Natural killer cell (primary cell): Measurements from ENCODE around the gene ERFE. TPM values are rescaled to one million over a fixed set of nuclear protein-coding genes. Genes with fewer than 3 reads are reported as not detected.
A peak's percentile ranks its signal among the peaks of the same experiment; 100 is the strongest.

Source experiments
- ATAC-seq, 3 donors: fragments of 150-1000 bp in 2 of 3; fragments of 200-7000 bp in 1 of 3; cut with Tn5 transposase; 1 replicate in 1 of 3; 2 replicates in 2 of 3; pipeline ENCODE4 v1.10.0; 2021; ENCODE audit warnings: mild to moderate bottlenecking in 2 of 3, moderate library complexity in 2 of 3
- DNase-seq, 2 donors: peaks; one replicate each; pipeline versions ENCODE4 v3.0.0 to v3.0.0-alpha.2; 2013 to 2021; ENCODE audit warnings: mixed read lengths in 1 of 2
- H3K27ac ChIP-seq: one replicate; pipeline ENCODE4 v1.5.1; 2013; ENCODE audit warnings: mild to moderate bottlenecking, low read length
- H3K27me3 ChIP-seq: one replicate; pipeline ENCODE4 v1.6.1; 2013; ENCODE audit warnings: low read length; ENCODE audit not compliant: control insufficient read depth, insufficient read depth
- H3K36me3 ChIP-seq: one replicate; pipeline ENCODE4 v1.6.1; 2013; ENCODE audit warnings: low read length; ENCODE audit not compliant: control insufficient read depth, insufficient read depth
- H3K4me1 ChIP-seq: one replicate; pipeline ENCODE4 v1.6.1; 2013; ENCODE audit warnings: low read length; ENCODE audit not compliant: control insufficient read depth, insufficient read depth
- H3K4me3 ChIP-seq: one replicate; pipeline ENCODE4 v1.5.1; 2013; ENCODE audit warnings: low read length
- H3K9me3 ChIP-seq: one replicate; pipeline ENCODE4 v1.6.1; 2013; ENCODE audit warnings: low read length; ENCODE audit not compliant: control insufficient read depth, insufficient read depth
- H3K27ac Mint-ChIP-seq, 2 donors: one replicate each; pipeline ENCODE4 v1.8.0; 2022; ENCODE audit warnings: mild to moderate bottlenecking in 2 of 2, mixed read lengths in 2 of 2, moderate library complexity in 1 of 2
- H3K27me3 Mint-ChIP-seq, 2 donors: one replicate each; pipeline ENCODE4 v1.8.0; 2022; ENCODE audit warnings: low read depth in 2 of 2, mixed read lengths in 2 of 2
- H3K36me3 Mint-ChIP-seq: one replicate; pipeline ENCODE4 v1.8.0; 2022; ENCODE audit warnings: mixed read lengths
- H3K4me1 Mint-ChIP-seq, 2 donors: one replicate each; pipeline ENCODE4 v1.8.0; 2022; ENCODE audit warnings: mixed read lengths in 2 of 2
- H3K4me3 Mint-ChIP-seq: one replicate; pipeline ENCODE4 v1.8.0; 2022; ENCODE audit warnings: mild to moderate bottlenecking, moderate library complexity, mixed read lengths
- H3K9me3 Mint-ChIP-seq, 2 donors: one replicate each; pipeline ENCODE4 v1.8.0; 2022; ENCODE audit warnings: mixed read lengths in 2 of 2
- CTCF ChIP-seq: fragments of 200-600 bp; IDR thresholded peaks from one replicate; pipeline ENCODE4 v1.8.0; 2022; ENCODE audit warnings: antibody characterized with exemption
- WGBS: methylation state at CpG from one replicate; pipeline ENCODE4 v1.1.7; 2013; ENCODE audit warnings: missing lambda C conversion rate; ENCODE audit not compliant: insufficient coverage; 5-methylcytosine and 5-hydroxymethylcytosine counted together
- intact Hi-C: fragments of 100-400 bp; cut with micrococcal nuclease; formaldehyde crosslinking; loops from one replicate; pipeline ENCODE4 v1.14.2; 2022
- total RNA-seq, 4 donors: library from RNA; stranded (reverse); fragments of 120-200 nt in 1 of 4; gene quantifications; one replicate each; pipeline versions ENCODE4 v1.2.3 to v1.2.4, GENCODE V29; 2013 to 2022

Gene ERFE
- total RNA-seq, 3 donors from 2014 or later (not counting 1 experiment from before 2014, with no cell fraction given) = 0.33 to 4.8 (median 4.3) TPM

GRCh38 chr2:238160206-238161129, 1.7 kb downstream of the ERFE start:
- Histone ChIP-seq H3K27ac (no peak overlapping the region), H3K36me3 (no peaks in the 10 kb centered on the region), H3K4me3 (no peak overlapping the region), H3K27me3 (peaks cover 11% of the 10 kb centered on the region), H3K9me3 (no peaks in the 10 kb centered on the region), H3K4me1 (peaks cover 22% of the 10 kb centered on the region)
- peak; percentile 20 to 51 (median 33) for ATAC-seq
- TF ChIP-seq CTCF = peak; percentile 14
- Mint-ChIP-seq H3K4me1 (peaks cover 7 to 21% of the 10 kb centered on the region in 2 donors), H3K36me3 (no peaks in the 10 kb centered on the region), H3K27me3 (peaks cover 0 to 12% of the 10 kb centered on the region in 2 donors), H3K27ac (peak overlapping the region; percentile 38 to 57), H3K9me3 (no peaks in the 10 kb centered on the region), H3K4me3 (peak overlapping the region; percentile 53)
- intact Hi-C loops = loop anchor here (1.0 kb wide), 1 partner anchor 103 kb away; no protein-coding TSS in a partner anchor
- peak in 1 of 2 donors; percentile 36 for DNase-seq
- 39% methylated on average over 23 of the region's 23 CpGs for WGBS

GRCh38 chr2:238161291-238162051, 2.7 kb downstream of the ERFE start:
- TF ChIP-seq CTCF = no peak
- peaks cover 11% of the 10 kb centered on the region for H3K27me3 ChIP-seq
- no peaks in the 10 kb centered on the region for H3K36me3 Mint-ChIP-seq
- peaks cover 22% of the 10 kb centered on the region for H3K4me1 ChIP-seq
- 90% methylated on average over 21 of the region's 21 CpGs for WGBS
- H3K27me3 Mint-ChIP-seq = peaks cover 0 to 12% of the 10 kb centered on the region in 2 donors
- no peak overlapping the region for H3K4me3 Mint-ChIP-seq
- DNase-seq = no peak
- no peaks in the 10 kb centered on the region for H3K36me3 ChIP-seq
- H3K9me3 ChIP-seq = no peaks in the 10 kb centered on the region
- no peak for ATAC-seq
- no peak overlapping the region for H3K27ac Mint-ChIP-seq
- H3K27ac ChIP-seq = no peak overlapping the region
- intact Hi-C loops = no loop called here
- H3K4me3 ChIP-seq = no peak overlapping the region
- H3K9me3 Mint-ChIP-seq = no peaks in the 10 kb centered on the region
- H3K4me1 Mint-ChIP-seq = peaks cover 7 to 21% of the 10 kb centered on the region in 2 donors

- Mint-ChIP-seq H3K27ac (no peak overlapping the region), H3K27me3 (peaks cover 0 to 12% of the 10 kb centered on the region in 2 donors), H3K36me3 (no peaks in the 10 kb centered on the region), H3K4me3 (no peak overlapping the region), H3K9me3 (no peaks in the 10 kb centered on the region), H3K4me1 (peaks cover 7 to 21% of the 10 kb centered on the region in 2 donors)
- 86% methylated on average over 14 of the region's 14 CpGs for WGBS
- Histone ChIP-seq H3K27me3 (peaks cover 11% of the 10 kb centered on the region), H3K4me1 (peaks cover 22% of the 10 kb centered on the region), H3K4me3 (no peak overlapping the region), H3K27ac (no peak overlapping the region), H3K9me3 (no peaks in the 10 kb centered on the region), H3K36me3 (no peaks in the 10 kb centered on the region)
- intact Hi-C loops = no loop called here
- no peak for TF ChIP-seq CTCF
- ATAC-seq (no peak), DNase-seq (no peak)
Measured at GRCh38 chr2:238162251-238162845, 3.6 kb downstream of the ERFE start.
